Astrocyte (in vitro differentiated cells and primary cell): Measurements from ENCODE around the gene SLC66A2. TPM values are rescaled to one million over a fixed set of nuclear protein-coding genes. Genes with fewer than 3 reads are reported as not detected.

Experiments used
- DNase-seq: peaks from one replicate; pipeline ENCODE4 v3.0.0-alpha.2; 2010; ENCODE audit warnings: low read depth
- FAIRE-seq: peaks from 2 replicates; lab custom pipeline; 2011; peaks lifted over from hg19 to GRCh38; lab: Jason Lieb, UNC
- H2AFZ ChIP-seq: 2 replicates; pipeline ENCODE4 v1.6.0; 2012; ENCODE audit warnings: low read depth, low read length, inconsistent platforms
- H3K27ac ChIP-seq: 2 replicates; pipeline ENCODE4 v1.5.1; 2011; ENCODE audit warnings: low read depth, low read length, inconsistent platforms
- H3K27me3 ChIP-seq: 2 replicates; pipeline ENCODE4 v1.6.0; 2011; ENCODE audit warnings: low read length, inconsistent platforms; ENCODE audit not compliant: insufficient read depth
- H3K36me3 ChIP-seq: 2 replicates; pipeline ENCODE4 v1.5.1; 2011; ENCODE audit warnings: low read length, inconsistent platforms; ENCODE audit not compliant: insufficient read depth
- H3K4me1 ChIP-seq: 2 replicates; pipeline ENCODE4 v1.5.1; 2011; ENCODE audit warnings: low read length, inconsistent platforms; ENCODE audit not compliant: insufficient read depth
- H3K4me2 ChIP-seq: 2 replicates; pipeline ENCODE4 v1.6.0; 2012; ENCODE audit warnings: low read length, inconsistent platforms
- H3K4me3 ChIP-seq: 2 replicates; pipeline ENCODE4 v1.5.1; 2011; ENCODE audit warnings: low read depth, mild to moderate bottlenecking, low read length, inconsistent platforms; ENCODE audit not compliant: insufficient read depth
- H3K79me2 ChIP-seq: 2 replicates; pipeline ENCODE4 v1.6.0; 2012; ENCODE audit warnings: mild to moderate bottlenecking, low read length, inconsistent platforms; ENCODE audit not compliant: insufficient read depth
- H3K9ac ChIP-seq: 2 replicates; pipeline ENCODE4 v1.6.0; 2012; ENCODE audit warnings: mild to moderate bottlenecking, low read length, inconsistent platforms
- H3K9me3 ChIP-seq: 2 replicates; pipeline ENCODE4 v1.5.1; 2012; ENCODE audit warnings: low read depth, mild to moderate bottlenecking, low read length, inconsistent platforms; ENCODE audit not compliant: insufficient read depth
- H4K20me1 ChIP-seq: 2 replicates; pipeline ENCODE4 v1.6.0; 2012; ENCODE audit warnings: low read length, inconsistent platforms; ENCODE audit not compliant: insufficient read depth
- H3K27ac Mint-ChIP-seq: one replicate; pipeline ENCODE4 v1.8.0; 2021; ENCODE audit warnings: mild to moderate bottlenecking, mixed read lengths; ENCODE audit not compliant: unreplicated experiment
- H3K27me3 Mint-ChIP-seq: one replicate; pipeline ENCODE4 v1.8.0; 2021; ENCODE audit warnings: low read depth, mixed read lengths; ENCODE audit not compliant: unreplicated experiment
- H3K36me3 Mint-ChIP-seq: one replicate; pipeline ENCODE4 v1.8.0; 2021; ENCODE audit warnings: low read depth, mixed read lengths; ENCODE audit not compliant: unreplicated experiment
- H3K4me1 Mint-ChIP-seq: one replicate; pipeline ENCODE4 v1.8.0; 2021; ENCODE audit warnings: low read depth, mixed read lengths; ENCODE audit not compliant: unreplicated experiment
- H3K4me3 Mint-ChIP-seq: one replicate; pipeline ENCODE4 v1.8.0; 2021; ENCODE audit warnings: mild to moderate bottlenecking, moderate library complexity, mixed read lengths; ENCODE audit not compliant: unreplicated experiment
- H3K9me3 Mint-ChIP-seq: one replicate; pipeline ENCODE4 v1.8.0; 2021; ENCODE audit warnings: mild to moderate bottlenecking, mixed read lengths; ENCODE audit not compliant: unreplicated experiment
- EZH2 ChIP-seq: IDR thresholded peaks from 2 replicates; pipeline ENCODE4 v1.6.1; 2012; ENCODE audit warnings: mild to moderate bottlenecking, low read length, inconsistent platforms; ENCODE audit not compliant: insufficient read depth
- total RNA-seq: library from RNA; stranded (reverse); gene quantifications from 2 replicates; pipeline ENCODE4 v1.2.1, GENCODE V29; 2021
- TF ChIP-seq, protein P1 (sequence below): IDR thresholded peaks from 2 replicates; pipeline ENCODE4 v1.5.1; 2011; ENCODE audit warnings: low read depth, mild to moderate bottlenecking, inconsistent platforms, low read length, moderate library complexity; ENCODE audit not compliant: insufficient read depth

The SLC66A2 gene
- total RNA-seq, 1 donor from 2014 or later: 25.3 TPM

DNA sequence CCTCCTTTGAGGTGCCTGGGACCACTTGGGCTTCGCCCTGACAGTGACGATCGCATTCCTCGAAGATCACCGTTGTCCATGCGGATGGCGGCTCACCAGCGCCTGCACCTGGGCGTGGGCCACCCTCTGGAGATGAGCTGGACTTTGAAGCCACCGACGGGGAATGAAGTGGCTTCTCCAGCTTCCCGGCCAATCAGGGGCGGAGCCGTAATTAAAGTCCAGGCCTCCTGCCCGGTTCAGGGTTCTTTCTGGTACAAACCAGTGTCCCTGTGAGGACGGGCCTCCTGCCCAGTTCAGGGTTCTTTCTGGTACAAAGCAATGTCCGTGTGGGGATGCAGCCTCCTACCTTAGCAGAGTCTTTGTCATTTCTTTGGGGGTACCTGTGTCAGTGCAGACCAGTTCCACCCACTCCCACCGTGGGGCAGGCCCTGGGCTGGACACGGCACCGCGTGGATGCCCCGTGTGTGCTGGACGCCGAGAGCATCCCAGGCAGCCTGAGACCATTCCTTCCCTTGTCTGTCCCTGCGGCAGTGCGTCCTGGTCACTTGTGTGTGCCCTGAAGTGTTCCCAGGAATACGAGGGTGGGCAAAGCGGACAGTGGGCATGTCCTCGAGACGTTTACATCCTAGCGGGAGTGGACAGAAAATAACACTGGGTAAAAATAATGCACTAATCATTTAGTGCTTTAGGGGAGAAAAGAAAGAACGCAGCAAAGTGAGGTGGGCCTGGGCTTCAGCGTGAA lies 98.7 kb downstream of the SLC66A2 start:
- no peaks in the 10 kb centered on the region for H3K79me2 ChIP-seq
- no peak overlapping the region for H3K9ac ChIP-seq
- H3K36me3 Mint-ChIP-seq: peaks cover 3% of the 10 kb centered on the region
- no peaks in the 10 kb centered on the region for H3K9me3 ChIP-seq
- no peak overlapping the region for H3K27ac ChIP-seq
- H3K36me3 ChIP-seq: no peaks in the 10 kb centered on the region
- TF ChIP-seq EZH2: no peak
- TF ChIP-seq, protein P1, sequence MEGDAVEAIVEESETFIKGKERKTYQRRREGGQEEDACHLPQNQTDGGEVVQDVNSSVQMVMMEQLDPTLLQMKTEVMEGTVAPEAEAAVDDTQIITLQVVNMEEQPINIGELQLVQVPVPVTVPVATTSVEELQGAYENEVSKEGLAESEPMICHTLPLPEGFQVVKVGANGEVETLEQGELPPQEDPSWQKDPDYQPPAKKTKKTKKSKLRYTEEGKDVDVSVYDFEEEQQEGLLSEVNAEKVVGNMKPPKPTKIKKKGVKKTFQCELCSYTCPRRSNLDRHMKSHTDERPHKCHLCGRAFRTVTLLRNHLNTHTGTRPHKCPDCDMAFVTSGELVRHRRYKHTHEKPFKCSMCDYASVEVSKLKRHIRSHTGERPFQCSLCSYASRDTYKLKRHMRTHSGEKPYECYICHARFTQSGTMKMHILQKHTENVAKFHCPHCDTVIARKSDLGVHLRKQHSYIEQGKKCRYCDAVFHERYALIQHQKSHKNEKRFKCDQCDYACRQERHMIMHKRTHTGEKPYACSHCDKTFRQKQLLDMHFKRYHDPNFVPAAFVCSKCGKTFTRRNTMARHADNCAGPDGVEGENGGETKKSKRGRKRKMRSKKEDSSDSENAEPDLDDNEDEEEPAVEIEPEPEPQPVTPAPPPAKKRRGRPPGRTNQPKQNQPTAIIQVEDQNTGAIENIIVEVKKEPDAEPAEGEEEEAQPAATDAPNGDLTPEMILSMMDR: no peak
- H3K4me2 ChIP-seq: no peak overlapping the region
- peaks cover 2% of the 10 kb centered on the region for H3K4me1 ChIP-seq
- FAIRE-seq (no peak), DNase-seq (no peak)
- peaks cover 19% of the 10 kb centered on the region for H3K27me3 Mint-ChIP-seq
- peaks cover 6% of the 10 kb centered on the region for H3K27me3 ChIP-seq
- H3K4me1 Mint-ChIP-seq: peaks cover 3% of the 10 kb centered on the region
- H2AFZ ChIP-seq: no peak overlapping the region
- peaks cover 2% of the 10 kb centered on the region for H3K9me3 Mint-ChIP-seq
- H3K27ac Mint-ChIP-seq: no peak overlapping the region
- no peak overlapping the region for H3K4me3 ChIP-seq
- H3K4me3 Mint-ChIP-seq: no peak overlapping the region
- no peaks in the 10 kb centered on the region for H4K20me1 ChIP-seq

Other genes starting within 250 kb of the SLC66A2 start
- gene KCNG2, start 153.7 kb downstream of the SLC66A2 start, total RNA-seq: 0.16 TPM in 1 of 2 replicates, not detected in the other
- 3.8 and 6.1 TPM in 2 replicates for gene HSBP1L1, start 13.0 kb upstream of the SLC66A2 start, total RNA-seq
- gene TXNL4A, start 36.9 kb upstream of the SLC66A2 start, total RNA-seq: 126 and 135 TPM in 2 replicates
- 24.1 and 24.4 TPM in 2 replicates for gene RBFA, start 82.8 kb upstream of the SLC66A2 start, total RNA-seq
- 17.9 and 20.5 TPM in 2 replicates for gene ADNP2, start 157.6 kb upstream of the SLC66A2 start, total RNA-seq